CD14-positive monocyte (primary cell): ENCODE data around the gene CAPN8. TPM values are rescaled to one million over a fixed set of nuclear protein-coding genes. Genes with fewer than 3 reads are reported as not detected.

ENCODE experiments used
- DNase-seq, 3 donors: peaks; one replicate each; pipeline ENCODE4 v3.0.0-alpha.2; 2011 to 2022
- H2AFZ ChIP-seq: 2 replicates; pipeline ENCODE4 v1.6.0; 2012; ENCODE audit warnings: mild to moderate bottlenecking, low read depth, low read length, inconsistent platforms; ENCODE audit not compliant: insufficient read depth, poor library complexity, severe bottlenecking
- H3K27ac ChIP-seq, 2 donors: 1 replicate in 1 of 2; 2 replicates in 1 of 2; pipeline ENCODE4 v1.5.1; 2012 to 2013; ENCODE audit warnings: low read length in 2 of 2, control low read depth in 1 of 2, inconsistent platforms in 1 of 2, low read depth in 1 of 2, mild to moderate bottlenecking in 1 of 2
- H3K27me3 ChIP-seq, 2 donors: one replicate each; pipeline versions ENCODE4 v1.6.0 to v1.6.1; 2011 to 2013; ENCODE audit warnings: low read length in 2 of 2; ENCODE audit not compliant: control insufficient read depth in 2 of 2, insufficient read depth in 2 of 2
- H3K36me3 ChIP-seq, 2 donors: replicated peaks in 1 of 2; 1 replicate in 1 of 2; 2 replicates in 1 of 2; pipeline versions ENCODE4 v1.5.1 to v1.6.1; 2012 to 2013; ENCODE audit warnings: low read length in 2 of 2, control low read depth in 1 of 2, inconsistent platforms in 1 of 2, mild to moderate bottlenecking in 1 of 2; ENCODE audit not compliant: insufficient read depth in 2 of 2, control insufficient read depth in 1 of 2
- H3K4me1 ChIP-seq, 2 donors: 1 replicate in 1 of 2; 2 replicates in 1 of 2; pipeline versions ENCODE4 v1.5.1 to v1.6.1; 2012 to 2013; ENCODE audit warnings: low read length in 2 of 2, control low read depth in 1 of 2, inconsistent platforms in 1 of 2, mild to moderate bottlenecking in 1 of 2, moderate library complexity in 1 of 2; ENCODE audit not compliant: insufficient read depth in 2 of 2, control insufficient read depth in 1 of 2
- H3K4me2 ChIP-seq: replicated peaks from 2 replicates; pipeline ENCODE3; 2012; ENCODE audit warnings: low read length, moderate library complexity, mild to moderate bottlenecking; ENCODE audit not compliant: poor library complexity, severe bottlenecking; ENCODE audit errors: extremely low read depth
- H3K4me3 ChIP-seq, 3 experiments: fragments of 200-600 bp in 1 of 3; sonication (generic) in 1 of 3; replicated peaks in 1 of 3; 1 replicate in 2 of 3; 2 replicates in 1 of 3; pipeline ENCODE4 v1.5.1; 2011 to 2013; ENCODE audit warnings: low read length in 3 of 3, mild to moderate bottlenecking in 3 of 3, control low read depth in 2 of 3, low read depth in 2 of 3, inconsistent platforms in 1 of 3, moderate library complexity in 1 of 3
- H3K79me2 ChIP-seq: 2 replicates; pipeline ENCODE4 v1.6.0; 2012; ENCODE audit warnings: mild to moderate bottlenecking, control low read depth, inconsistent platforms, low read length, moderate library complexity; ENCODE audit not compliant: insufficient read depth
- H3K9ac ChIP-seq: 2 replicates; pipeline ENCODE4 v1.6.0; 2017; ENCODE audit warnings: low read length, mild to moderate bottlenecking; ENCODE audit not compliant: insufficient read depth, poor library complexity, severe bottlenecking
- H3K9me3 ChIP-seq, 2 donors: replicated peaks in 1 of 2; 1 replicate in 1 of 2; 2 replicates in 1 of 2; pipeline versions ENCODE4 v1.5.1 to v1.6.1; 2012 to 2013; ENCODE audit warnings: low read length in 2 of 2, control low read depth in 1 of 2; ENCODE audit not compliant: control insufficient read depth in 1 of 2, insufficient read depth in 1 of 2
- H4K20me1 ChIP-seq: 2 replicates; pipeline ENCODE4 v1.6.0; 2012; ENCODE audit warnings: mild to moderate bottlenecking, low read length, control low read depth, moderate library complexity; ENCODE audit not compliant: insufficient read depth
- H3K27ac Mint-ChIP-seq, 7 donors: one replicate each; pipeline ENCODE4 v1.8.0; 2020; ENCODE audit warnings: mild to moderate bottlenecking in 7 of 7, mixed read lengths in 7 of 7, moderate library complexity in 6 of 7, inconsistent platforms in 2 of 7
- H3K27me3 Mint-ChIP-seq, 3 donors: one replicate each; pipeline ENCODE4 v1.8.0; 2021 to 2022; ENCODE audit warnings: low read depth in 3 of 3, mild to moderate bottlenecking in 3 of 3, mixed read lengths in 3 of 3, moderate library complexity in 3 of 3, inconsistent platforms in 1 of 3
- H3K36me3 Mint-ChIP-seq, 2 donors: one replicate each; pipeline ENCODE4 v1.8.0; 2020; ENCODE audit warnings: mixed read lengths in 2 of 2, inconsistent platforms in 1 of 2, mild to moderate bottlenecking in 1 of 2
- H3K4me1 Mint-ChIP-seq: one replicate; pipeline ENCODE4 v1.8.0; 2020; ENCODE audit warnings: mild to moderate bottlenecking, mixed read lengths
- H3K4me3 Mint-ChIP-seq, 2 donors: one replicate each; pipeline ENCODE4 v1.8.0; 2020; ENCODE audit warnings: mild to moderate bottlenecking in 2 of 2, mixed read lengths in 2 of 2, moderate library complexity in 1 of 2
- H3K9me3 Mint-ChIP-seq, 7 donors: one replicate each; pipeline ENCODE4 v1.8.0; 2020 to 2022; ENCODE audit warnings: mixed read lengths in 7 of 7, mild to moderate bottlenecking in 6 of 7, moderate library complexity in 6 of 7, inconsistent platforms in 2 of 7
- CTCF ChIP-seq: fragments of 200-600 bp; IDR thresholded peaks from one replicate; pipeline ENCODE4 v1.8.0; 2022; ENCODE audit warnings: antibody characterized with exemption, mild to moderate bottlenecking
- WGBS: methylation state at CpG from one replicate; pipeline ENCODE4 v1.1.5; 2013; ENCODE audit warnings: missing lambda C conversion rate; ENCODE audit not compliant: insufficient coverage; 5-methylcytosine and 5-hydroxymethylcytosine counted together
- intact Hi-C, 2 donors: fragments of 100-400 bp; cut with micrococcal nuclease; formaldehyde crosslinking; loops; one replicate each; pipeline versions ENCODE4 v1.15.0 to v1.15.1; 2023
- polyA plus RNA-seq, 3 donors: library from polyadenylated mRNA; depleted of rRNA in 1 of 3; unstranded in 2 of 3; stranded (reverse) in 1 of 3; fragments of 300-500 nt in 2 of 3; fragments of >200 nt in 1 of 3; fragmentation: Illumina TruSeq in 2 of 3; gene quantifications; 1 replicate in 2 of 3; 2 replicates in 1 of 3; pipeline ENCODE4 v1.2.3, GENCODE V29; 2012 to 2021

The CAPN8 gene
- polyA plus RNA-seq, 3 donors = 0.40 TPM; not detected in 2

- no peaks in the 10 kb centered on the region for H3K9me3 ChIP-seq
- H3K9me3 Mint-ChIP-seq = peaks cover 0 to 4% (median 0%) of the 10 kb centered on the region in 7 donors
- H3K79me2 ChIP-seq = no peaks in the 10 kb centered on the region
- no peak overlapping the region for H3K9ac ChIP-seq
- no peak overlapping the region for H2AFZ ChIP-seq
- peaks cover 8% of the 10 kb centered on the region for H3K4me1 Mint-ChIP-seq
- H3K27me3 Mint-ChIP-seq = peaks cover 7 to 12% (median 10%) of the 10 kb centered on the region in 3 donors
- H3K4me2 ChIP-seq = no peak overlapping the region
- intact Hi-C loops = loop anchor here in 1 of 2 donors (10.0 kb wide), 1 partner anchor 558 kb away; no protein-coding TSS in a partner anchor
- H3K4me3 ChIP-seq = no peak overlapping the region
- H4K20me1 ChIP-seq = no peaks in the 10 kb centered on the region
- H3K36me3 Mint-ChIP-seq = no peaks in the 10 kb centered on the region
- DNase-seq = no peak
- H3K27me3 ChIP-seq = peaks cover 0 to 3% of the 10 kb centered on the region in 2 donors
- no peak overlapping the region for H3K27ac Mint-ChIP-seq
- no peak overlapping the region for H3K4me3 Mint-ChIP-seq
- no peak for TF ChIP-seq CTCF
- H3K4me1 ChIP-seq = peaks cover 9 to 13% of the 10 kb centered on the region in 2 donors
- H3K36me3 ChIP-seq = no peaks in the 10 kb centered on the region
- H3K27ac ChIP-seq = no peak overlapping the region
- WGBS = 100% methylated on average over 2 of the region's 3 CpGs
Observed at GRCh38 chr1:223682502-223682901, 17.0 kb upstream of the CAPN8 start.

- no peak overlapping the region for H3K9ac ChIP-seq
- Mint-ChIP-seq H3K27me3 (peaks cover 6 to 10% (median 7%) of the 10 kb centered on the region in 3 donors), H3K9me3 (peaks cover 4 to 17% (median 12%) of the 10 kb centered on the region in 7 donors), H3K36me3 (no peaks in the 10 kb centered on the region), H3K27ac (no peak overlapping the region), H3K4me3 (no peak overlapping the region), H3K4me1 (peaks cover 11% of the 10 kb centered on the region)
- intact Hi-C loops = loop anchor here in 1 of 2 donors (10.0 kb wide), 1 partner anchor 555 kb away; no protein-coding TSS in a partner anchor
- H3K36me3 ChIP-seq = no peaks in the 10 kb centered on the region
- WGBS = no CpG with 5 or more reads among the region's 2 CpGs
- peaks cover 0 to 11% of the 10 kb centered on the region in 2 donors for H3K9me3 ChIP-seq
- H3K4me1 ChIP-seq = peaks cover 11 to 14% of the 10 kb centered on the region in 2 donors
- DNase-seq = no peak
- H3K27me3 ChIP-seq = peaks cover 0 to 3% of the 10 kb centered on the region in 2 donors
- no peak overlapping the region for H3K4me2 ChIP-seq
- no peaks in the 10 kb centered on the region for H3K79me2 ChIP-seq
- H3K27ac ChIP-seq = no peak overlapping the region
- H4K20me1 ChIP-seq = no peaks in the 10 kb centered on the region
- no peak overlapping the region for H3K4me3 ChIP-seq
- H2AFZ ChIP-seq = no peak overlapping the region
- TF ChIP-seq CTCF = no peak
Observed at GRCh38 chr1:223680188-223680587, 14.7 kb upstream of the CAPN8 start.
